Tibial nerve (tissue), 4 donors: ENCODE data around the gene RAB3GAP2. TPM values are rescaled to one million over a fixed set of nuclear protein-coding genes. Genes with fewer than 3 reads are reported as not detected.

ENCODE experiments used
- DNase-seq, 2 donors: peaks; one replicate each; pipeline ENCODE4 v3.0.0-alpha.2; 2019; ENCODE audit warnings: low spot score in 2 of 2
- H3K27ac ChIP-seq, 4 donors: fragments of 200-600 bp; sonication (generic) in 3 of 4; one replicate each; pipeline ENCODE4 v1.5.1; 2017 to 2019; ENCODE audit warnings: mild to moderate bottlenecking in 1 of 4
- H3K27me3 ChIP-seq, 2 donors: fragments of 200-600 bp; sonication (generic) in 1 of 2; one replicate each; pipeline versions ENCODE4 v1.5.1 to v1.6.0; 2017 to 2019
- H3K36me3 ChIP-seq, 3 donors: fragments of 200-600 bp; sonication (generic); one replicate each; pipeline ENCODE4 v1.5.1; 2018 to 2019
- H3K4me1 ChIP-seq, 4 donors: fragments of 200-600 bp; sonication (generic) in 3 of 4; one replicate each; pipeline ENCODE4 v1.5.1; 2017 to 2019
- H3K4me3 ChIP-seq, 4 donors: fragments of 200-600 bp; sonication (generic) in 3 of 4; one replicate each; pipeline ENCODE4 v1.5.1; 2017 to 2019; ENCODE audit warnings: mild to moderate bottlenecking in 1 of 4, moderate library complexity in 1 of 4
- H3K9me3 ChIP-seq, 4 donors: fragments of 200-600 bp; sonication (generic) in 3 of 4; one replicate each; pipeline ENCODE4 v1.5.1; 2017 to 2019
- EP300 ChIP-seq, 2 donors: sonication (generic); formaldehyde crosslinking; IDR thresholded peaks; one replicate each; pipeline ENCODE4 v1.6.1; 2017; ENCODE audit warnings: antibody characterized with exemption in 2 of 2, mild to moderate bottlenecking in 1 of 2
- POLR2A ChIP-seq, 2 donors: fragments of 450-650 bp; IDR thresholded peaks; one replicate each; pipeline ENCODE4 v1.6.1; 2017; ENCODE audit warnings: antibody characterized with exemption in 2 of 2, mild to moderate bottlenecking in 2 of 2, moderate library complexity in 2 of 2
- WGBS, 2 donors: methylation state at CpG; one replicate each; pipeline ENCODE4 v1.1.5; 2018; 5-methylcytosine and 5-hydroxymethylcytosine counted together
- total RNA-seq, 4 donors: library from RNA; depleted of rRNA; stranded (reverse); fragments of >200 nt; gene quantifications; one replicate each; pipeline ENCODE4 v1.1.0, GENCODE V29; 2016
- TF ChIP-seq, protein P1 (sequence below), 5 experiments: fragments of 200-600 bp in 3 of 5; fragments of 450-650 bp in 2 of 5; sonication (generic) in 3 of 5; IDR thresholded peaks; one replicate each; pipeline ENCODE4 v1.5.1; 2016 to 2019; ENCODE audit warnings: antibody characterized with exemption in 5 of 5, mild to moderate bottlenecking in 3 of 5, moderate library complexity in 2 of 5

RAB3GAP2 gene
- total RNA-seq, 4 donors from 2014 or later, result 30.6 to 36.8 (median 31.2) TPM

- no peak overlapping the region for H3K4me3 ChIP-seq
- no peak for DNase-seq
- TF ChIP-seq EP300 (IDR thresholded peaks at IDR 0.05), result no peak
- TF ChIP-seq, protein P1, sequence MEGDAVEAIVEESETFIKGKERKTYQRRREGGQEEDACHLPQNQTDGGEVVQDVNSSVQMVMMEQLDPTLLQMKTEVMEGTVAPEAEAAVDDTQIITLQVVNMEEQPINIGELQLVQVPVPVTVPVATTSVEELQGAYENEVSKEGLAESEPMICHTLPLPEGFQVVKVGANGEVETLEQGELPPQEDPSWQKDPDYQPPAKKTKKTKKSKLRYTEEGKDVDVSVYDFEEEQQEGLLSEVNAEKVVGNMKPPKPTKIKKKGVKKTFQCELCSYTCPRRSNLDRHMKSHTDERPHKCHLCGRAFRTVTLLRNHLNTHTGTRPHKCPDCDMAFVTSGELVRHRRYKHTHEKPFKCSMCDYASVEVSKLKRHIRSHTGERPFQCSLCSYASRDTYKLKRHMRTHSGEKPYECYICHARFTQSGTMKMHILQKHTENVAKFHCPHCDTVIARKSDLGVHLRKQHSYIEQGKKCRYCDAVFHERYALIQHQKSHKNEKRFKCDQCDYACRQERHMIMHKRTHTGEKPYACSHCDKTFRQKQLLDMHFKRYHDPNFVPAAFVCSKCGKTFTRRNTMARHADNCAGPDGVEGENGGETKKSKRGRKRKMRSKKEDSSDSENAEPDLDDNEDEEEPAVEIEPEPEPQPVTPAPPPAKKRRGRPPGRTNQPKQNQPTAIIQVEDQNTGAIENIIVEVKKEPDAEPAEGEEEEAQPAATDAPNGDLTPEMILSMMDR (IDR thresholded peaks at IDR 0.05), result no peak
- H3K36me3 ChIP-seq, result peaks cover 0 to 89% (median 5%) of the 10 kb centered on the region in 3 donors
- H3K9me3 ChIP-seq, result no peaks in the 10 kb centered on the region
- no peak overlapping the region for H3K27ac ChIP-seq
- WGBS, 2 donors, result 86 to 88% methylated on average over 5 of the region's 5 CpGs
- no peaks in the 10 kb centered on the region for H3K4me1 ChIP-seq
- no peaks in the 10 kb centered on the region for H3K27me3 ChIP-seq
Observed at GRCh38 chr1:220144051-220144450, 128.2 kb downstream of the RAB3GAP2 start.

- no peak overlapping the region for H3K4me3 ChIP-seq
- WGBS, 2 donors, result 67 to 69% methylated on average over 6 of the region's 6 CpGs
Observed at GRCh38 chr1:220139966-220140365, 132.3 kb downstream of the RAB3GAP2 start.

DNA sequence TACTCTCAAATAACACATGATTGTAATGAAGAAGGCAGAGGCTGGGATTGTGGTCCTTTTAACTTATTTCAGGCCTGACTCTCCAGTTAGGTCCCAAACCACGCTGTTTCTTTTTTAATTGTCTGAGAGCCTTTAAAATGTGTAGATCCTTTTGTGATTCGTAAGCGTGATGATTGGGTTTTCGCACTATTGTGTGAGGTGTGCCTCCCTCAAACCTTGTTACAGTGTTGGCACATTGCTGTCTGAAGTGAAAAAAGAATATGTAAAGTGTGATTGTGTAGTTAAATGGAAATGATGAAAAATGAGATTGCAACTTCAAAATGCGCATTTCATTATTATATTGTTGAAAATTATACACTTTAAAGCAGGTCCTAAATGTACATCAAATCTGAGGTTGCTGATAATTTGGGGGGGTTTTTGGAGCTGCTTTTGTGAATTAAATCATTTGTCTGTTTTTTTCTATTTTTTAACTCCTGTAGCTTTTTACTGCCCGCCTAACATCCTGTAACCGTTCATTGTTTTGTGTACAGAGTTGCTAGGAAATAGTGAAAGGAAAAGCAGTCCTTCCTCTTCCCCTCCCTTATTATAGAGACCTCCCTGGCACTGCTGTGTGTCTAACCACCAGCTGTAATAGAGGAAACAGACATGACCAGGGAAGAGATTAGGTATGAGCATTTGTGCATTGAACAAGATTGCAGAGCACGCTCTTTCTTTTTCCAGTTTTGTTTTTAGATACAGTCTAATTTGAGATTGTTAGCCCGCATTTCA lies 135.1 kb downstream of the RAB3GAP2 start:
- TF ChIP-seq, protein P1 (IDR thresholded peaks at IDR 0.05), result no peak
- TF ChIP-seq EP300 (IDR thresholded peaks at IDR 0.05) (no peak), POLR2A (IDR thresholded peaks at IDR 0.05) (no peak)
- no peak overlapping the region for H3K27ac ChIP-seq
- H3K36me3 ChIP-seq, result peaks cover 0 to 83% (median 5%) of the 10 kb centered on the region in 3 donors
- H3K4me3 ChIP-seq, result no peak overlapping the region
- H3K4me1 ChIP-seq, result no peaks in the 10 kb centered on the region
- 74 to 75% methylated on average over 9 of the region's 9 CpGs for WGBS, 2 donors
- DNase-seq, result no peak
- no peaks in the 10 kb centered on the region for H3K9me3 ChIP-seq
- H3K27me3 ChIP-seq, result no peaks in the 10 kb centered on the region

More at GRCh38 chr1:220139966-220140365, 132.3 kb downstream of the RAB3GAP2 start:
- Histone ChIP-seq H3K27ac (no peak overlapping the region), H3K27me3 (no peaks in the 10 kb centered on the region), H3K4me1 (no peaks in the 10 kb centered on the region), H3K9me3 (no peaks in the 10 kb centered on the region), H3K36me3 (peaks cover 0 to 82% (median 5%) of the 10 kb centered on the region in 3 donors)
- DNase-seq, result no peak
- no peak for TF ChIP-seq POLR2A (IDR thresholded peaks at IDR 0.05)
- TF ChIP-seq, protein P1 (IDR thresholded peaks at IDR 0.05), result no peak
- no peak for TF ChIP-seq EP300 (IDR thresholded peaks at IDR 0.05)

DNA sequence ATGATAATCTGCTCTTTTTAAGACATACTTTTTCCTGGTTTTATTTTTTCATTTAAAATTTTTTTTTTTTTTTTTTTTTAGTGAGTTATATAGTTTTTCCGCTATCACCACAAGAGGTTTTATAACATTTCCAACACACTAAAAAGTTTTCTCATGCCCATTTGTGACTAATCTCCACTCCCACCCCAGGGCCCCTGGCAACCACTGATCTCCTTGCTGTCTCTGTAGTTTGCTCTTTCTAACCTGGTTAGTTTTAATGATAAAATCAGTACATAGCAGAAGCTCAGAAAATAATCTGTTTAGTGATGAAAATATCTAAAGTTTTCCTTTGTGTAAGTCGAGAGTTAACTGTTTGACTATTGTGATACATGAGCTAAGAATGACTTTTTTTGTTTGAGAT lies 136.5 kb downstream of the RAB3GAP2 start:
- no peaks in the 10 kb centered on the region for H3K27me3 ChIP-seq
- H3K27ac ChIP-seq, result no peak overlapping the region
- peaks cover 0 to 82% (median 0%) of the 10 kb centered on the region in 3 donors for H3K36me3 ChIP-seq
- no peak overlapping the region for H3K4me3 ChIP-seq
- H3K9me3 ChIP-seq, result no peaks in the 10 kb centered on the region
- no peak for DNase-seq
- TF ChIP-seq EP300 (IDR thresholded peaks at IDR 0.05), result no peak
- no peak for TF ChIP-seq POLR2A (IDR thresholded peaks at IDR 0.05)
- WGBS, 2 donors, result 89 to 91% methylated on average over 2 of the region's 2 CpGs
- H3K4me1 ChIP-seq, result no peaks in the 10 kb centered on the region

DNA sequence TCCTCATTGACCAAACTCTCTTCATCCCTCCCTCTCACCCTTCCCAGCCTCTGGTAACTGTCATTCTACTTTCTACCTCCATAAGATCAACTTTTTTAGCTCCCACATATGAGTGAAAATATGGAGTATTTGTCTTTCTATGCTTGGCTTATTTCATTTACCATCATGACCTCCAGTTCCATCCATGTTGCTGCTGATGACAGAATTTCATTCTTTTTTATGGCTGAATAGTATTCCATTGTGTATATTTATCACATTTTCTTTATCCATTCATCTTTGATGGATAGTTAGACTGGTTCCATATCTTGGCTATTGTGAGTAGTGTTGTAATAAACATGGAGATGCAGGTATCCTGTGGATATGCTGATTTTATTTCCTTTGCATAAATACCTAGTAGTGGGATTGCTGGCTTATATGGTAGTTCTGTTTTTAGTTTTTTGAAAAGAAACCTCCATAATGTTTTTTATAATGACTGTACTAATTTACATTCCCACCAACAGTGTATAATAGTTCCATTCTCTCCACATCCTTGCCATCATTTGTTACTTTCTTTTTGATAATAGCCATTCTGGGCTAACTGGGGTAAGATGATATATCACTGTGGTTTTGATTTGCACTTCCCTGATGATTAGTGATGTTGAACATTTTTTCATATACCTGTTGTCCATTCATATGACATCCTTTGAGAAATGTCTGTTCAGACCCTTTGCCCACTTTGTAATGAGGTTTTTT lies 142.6 kb downstream of the RAB3GAP2 start:
- no peaks in the 10 kb centered on the region for H3K4me1 ChIP-seq
- no peak overlapping the region for H3K27ac ChIP-seq
- TF ChIP-seq, protein P1 (IDR thresholded peaks at IDR 0.05), result no peak
- TF ChIP-seq POLR2A (IDR thresholded peaks at IDR 0.05), result no peak
- no peaks in the 10 kb centered on the region for H3K27me3 ChIP-seq
- no peak for DNase-seq
- H3K4me3 ChIP-seq, result no peak overlapping the region
- H3K36me3 ChIP-seq, result peaks cover 0 to 86% (median 6%) of the 10 kb centered on the region in 3 donors
- no peaks in the 10 kb centered on the region for H3K9me3 ChIP-seq
